NCI-H82 treated with DMSO at 0.1 percent for 48 hours (cell line): ENCODE measurements around the gene FUT2.
A peak's percentile ranks its signal among the peaks of the same experiment; 100 is the strongest.
"Not testable (repeated sequence)": the region's sequence is repeated elsewhere in the genome, so short reads cannot be mapped to it uniquely, and the experiment has no call there.

Experiments used
- DNase-seq: peaks from one replicate; lab custom pipeline; 2025; ENCODE audit not compliant: unreplicated experiment; lab: John Stamatoyannopoulos, UW

The FUT2 gene

GRCh38 chr19:48698046-48698445, 2.3 kb downstream of the FUT2 start:
- no peak for DNase-seq

GRCh38 chr19:48702701-48703100, 6.9 kb downstream of the FUT2 start:
- DNase-seq, result no peak

GRCh38 chr19:48703316-48703715, 7.5 kb downstream of the FUT2 start:
- no peak for DNase-seq

GRCh38 chr19:48705431-48705830, 9.7 kb downstream of the FUT2 start:
- DNase-seq, result peak; percentile 17

GRCh38 chr19:48708471-48708870, 12.7 kb downstream of the FUT2 start:
- no peak for DNase-seq

GRCh38 chr19:48711106-48711662, 15.4 kb downstream of the FUT2 start:
- DNase-seq, result no peak

GRCh38 chr19:48713041-48713863, 17.5 kb downstream of the FUT2 start:
- DNase-seq, result no peak

GRCh38 chr19:48713864-48714755, 18.3 kb downstream of the FUT2 start:
- peak; percentile 100 for DNase-seq

- no peak for DNase-seq
Measured at GRCh38 chr19:48714759-48715675, 19.2 kb downstream of the FUT2 start.

- DNase-seq, result no peak
Measured at GRCh38 chr19:48715681-48716171, 20.0 kb downstream of the FUT2 start.

GRCh38 chr19:48716562-48717291, 21.0 kb downstream of the FUT2 start:
- no peak for DNase-seq

- not testable (repeated sequence) for DNase-seq
Measured at GRCh38 chr19:48718106-48718505, 22.3 kb downstream of the FUT2 start.

GRCh38 chr19:48718711-48719231, 23.0 kb downstream of the FUT2 start:
- no peak for DNase-seq

GRCh38 chr19:48719263-48720171, 23.7 kb downstream of the FUT2 start, which contains the start of gene MAMSTR:
TSS of gene MAMSTR (minus strand) at chr19:48719725. CDS start at chr19:48719031, 694 bp downstream.
- no peak for DNase-seq

GRCh38 chr19:48720251-48720612, 24.5 kb downstream of the FUT2 start:
- no peak for DNase-seq

- DNase-seq, result peak; percentile 99
Measured at GRCh38 chr19:48720613-48721296, 25.0 kb downstream of the FUT2 start.

- DNase-seq, result no peak
Measured at GRCh38 chr19:48722196-48722708, 26.5 kb downstream of the FUT2 start.
